IMR-90 (cell line): ENCODE data around the gene SEC22B. TPM values are rescaled to one million over a fixed set of nuclear protein-coding genes. Genes with fewer than 3 reads are reported as not detected.

Experiments used
- ATAC-seq: fragments of 200-7000 bp; cut with Tn5 transposase; 2 replicates; pipeline ENCODE4 v1.9.1; 2020; ENCODE audit warnings: low read depth, mild to moderate bottlenecking, moderate library complexity
- BruUV-seq: library from RNA; stranded (reverse); fragments of 400-500 nt; replicated peaks from 2 replicates; lab custom pipeline; 2021; lab: Mats Ljungman, UMichigan
- CTCF ChIA-PET: fragments of 300-600 bp; formaldehyde crosslinking; extraction: SDS; loops from one replicate; lab custom pipeline; 2021; ENCODE audit warnings: antibody characterized with exemption; lab: Yijun Ruan, JAX
- POLR2A ChIA-PET: fragments of 300-600 bp; sonication (Branson Sonifier 250); formaldehyde crosslinking; loops from one replicate; lab custom pipeline; 2022; ENCODE audit warnings: antibody characterized with exemption; ENCODE audit not compliant: unreplicated experiment; lab: Charles Lee
- DNase-seq: peaks from one replicate; pipeline ENCODE4 v3.0.0; 2013
- H2AFZ ChIP-seq: replicated peaks from 2 replicates; pipeline ENCODE3; 2013; ENCODE audit warnings: low read length, mild to moderate bottlenecking; ENCODE audit not compliant: poor library complexity
- H2AK5ac ChIP-seq: 2 replicates; pipeline ENCODE4 v1.6.1; 2013; ENCODE audit warnings: low read depth, low read length, inconsistent platforms
- H2AK9ac ChIP-seq: replicated peaks from 2 replicates; pipeline ENCODE3; 2013; ENCODE audit warnings: mild to moderate bottlenecking, low read depth, low read length, moderate library complexity; ENCODE audit not compliant: poor library complexity
- H2BK120ac ChIP-seq: 2 replicates; pipeline ENCODE4 v1.6.1; 2013; ENCODE audit warnings: low read depth, low read length, inconsistent platforms
- H2BK15ac ChIP-seq: 3 replicates; pipeline ENCODE4 v1.6.1; 2013; ENCODE audit warnings: low read depth, low read length, inconsistent platforms
- H2BK20ac ChIP-seq: 2 replicates; pipeline ENCODE4 v1.6.1; 2013; ENCODE audit warnings: low read depth, mild to moderate bottlenecking, inconsistent platforms, low read length, moderate library complexity
- H2BK5ac ChIP-seq: 2 replicates; pipeline ENCODE4 v1.6.1; 2013; ENCODE audit warnings: mild to moderate bottlenecking, low read depth, low read length, inconsistent platforms; ENCODE audit not compliant: poor library complexity, severe bottlenecking
- H3K14ac ChIP-seq: replicated peaks from 2 replicates; pipeline ENCODE4 v1.6.1; 2013; ENCODE audit warnings: low read depth, low read length, inconsistent platforms
- H3K18ac ChIP-seq: 2 replicates; pipeline ENCODE4 v1.6.1; 2013; ENCODE audit warnings: low read depth, low read length, control low read depth
- H3K23ac ChIP-seq: 2 replicates; pipeline ENCODE4 v1.6.1; 2013; ENCODE audit warnings: low read depth, low read length, inconsistent platforms
- H3K27ac ChIP-seq: 2 replicates; pipeline ENCODE4 v1.5.1; 2013; ENCODE audit warnings: mild to moderate bottlenecking, control low read depth, low read length; ENCODE audit not compliant: insufficient read depth
- H3K27me3 ChIP-seq: 2 replicates; pipeline ENCODE4 v1.6.1; 2013; ENCODE audit warnings: low read length; ENCODE audit not compliant: control insufficient read depth, insufficient read depth
- H3K36me3 ChIP-seq: 2 replicates; pipeline ENCODE4 v1.6.1; 2013; ENCODE audit warnings: low read length, mixed read lengths; ENCODE audit not compliant: control insufficient read depth, insufficient read depth
- H3K4ac ChIP-seq: 2 replicates; pipeline ENCODE4 v1.6.1; 2013; ENCODE audit warnings: low read depth, low read length, inconsistent platforms
- H3K4me1 ChIP-seq: 2 replicates; pipeline ENCODE4 v1.6.1; 2013; ENCODE audit warnings: low read length, mixed read lengths; ENCODE audit not compliant: control insufficient read depth, insufficient read depth
- H3K4me2 ChIP-seq: 2 replicates; pipeline ENCODE4 v1.6.1; 2013; ENCODE audit warnings: low read depth, mild to moderate bottlenecking, control low read depth, low read length, moderate library complexity
- H3K4me3 ChIP-seq: 2 replicates; pipeline ENCODE4 v1.5.1; 2013; ENCODE audit warnings: low read depth, mild to moderate bottlenecking, control low read depth, low read length, moderate library complexity; ENCODE audit not compliant: insufficient read depth
- H3K56ac ChIP-seq: 2 replicates; pipeline ENCODE4 v1.6.1; 2013; ENCODE audit warnings: low read length, inconsistent platforms; ENCODE audit not compliant: insufficient read depth; ENCODE audit errors: extremely low read depth
- H3K79me1 ChIP-seq, 2 experiments: 2 replicates each; pipeline ENCODE4 v1.6.1; 2013; ENCODE audit warnings: low read length in 2 of 2, inconsistent platforms in 1 of 2, low read depth in 1 of 2
- H3K9ac ChIP-seq: 2 replicates; pipeline ENCODE4 v1.6.1; 2013; ENCODE audit warnings: low read depth, low read length, control low read depth
- H3K9me1 ChIP-seq: 2 replicates; pipeline ENCODE4 v1.6.1; 2013; ENCODE audit warnings: low read length, inconsistent platforms; ENCODE audit not compliant: insufficient read depth
- H3K9me3 ChIP-seq: 2 replicates; pipeline ENCODE4 v1.6.1; 2013; ENCODE audit warnings: low read length; ENCODE audit not compliant: control insufficient read depth, insufficient read depth
- H4K20me1 ChIP-seq: 2 replicates; pipeline ENCODE4 v1.6.1; 2013; ENCODE audit warnings: low read length, inconsistent platforms; ENCODE audit not compliant: insufficient read depth
- H4K5ac ChIP-seq: 2 replicates; pipeline ENCODE4 v1.6.1; 2013; ENCODE audit warnings: mild to moderate bottlenecking, low read depth, low read length, control low read depth
- H4K8ac ChIP-seq, 2 experiments: 2 replicates each; pipeline ENCODE4 v1.6.1; 2013; ENCODE audit warnings: low read depth in 2 of 2, low read length in 2 of 2, control low read depth in 1 of 2, inconsistent platforms in 1 of 2
- H4K91ac ChIP-seq: 2 replicates; pipeline ENCODE4 v1.6.1; 2013; ENCODE audit warnings: low read depth, low read length, inconsistent platforms; ENCODE audit not compliant: insufficient read depth
- BHLHE40 ChIP-seq: fragments of 150-350 bp; IDR thresholded peaks from 2 replicates; pipeline ENCODE4 v1.6.1; 2016; ENCODE audit warnings: mild to moderate bottlenecking, low read depth, low read length
- FOS ChIP-seq: fragments of 150-350 bp; IDR thresholded peaks from 2 replicates; pipeline ENCODE4 v1.6.1; 2016; ENCODE audit warnings: low read depth, low read length
- MAFK ChIP-seq: IDR thresholded peaks from 2 replicates; pipeline ENCODE4 v1.6.1; 2012; ENCODE audit warnings: low read depth, low read length, improper control_type of control experiment
- MAZ ChIP-seq: IDR thresholded peaks from 2 replicates; pipeline ENCODE4 v1.6.1; 2012; ENCODE audit warnings: low read depth, mild to moderate bottlenecking, low read length, improper control_type of control experiment, moderate library complexity, borderline replicate concordance
- MXI1 ChIP-seq: IDR thresholded peaks from 2 replicates; pipeline ENCODE4 v1.6.1; 2012; ENCODE audit warnings: low read depth, mild to moderate bottlenecking, low read length, moderate library complexity, borderline replicate concordance
- RAD21 ChIP-seq: IDR thresholded peaks from 2 replicates; pipeline ENCODE4 v1.6.1; 2012; ENCODE audit warnings: low read length, improper control_type of control experiment
- RFX5 ChIP-seq: IDR thresholded peaks from 2 replicates; pipeline ENCODE4 v1.8.0; 2012; ENCODE audit warnings: low read depth, mild to moderate bottlenecking, low read length, moderate library complexity
- SMC3 ChIP-seq: fragments of 150-350 bp; IDR thresholded peaks from 2 replicates; pipeline ENCODE4 v1.6.1; 2016; ENCODE audit warnings: low read depth, mild to moderate bottlenecking, antibody characterized with exemption, low read length, moderate library complexity
- WGBS, 2 experiments: methylation state at CpG; one replicate each; pipeline versions ENCODE4 v1.1.5 to v1.1.7; 2013; ENCODE audit warnings: missing lambda C conversion rate in 2 of 2; ENCODE audit not compliant: insufficient read length in 1 of 2; ENCODE audit errors: extremely low coverage in 2 of 2; 5-methylcytosine and 5-hydroxymethylcytosine counted together
- dilution Hi-C: fragments of 300-500 bp; cut with HindIII; formaldehyde crosslinking; loops from one replicate; pipeline ENCODE4 v1.14.3; 2018; ENCODE audit warnings: low sequenced_read_pairs; ENCODE audit not compliant: unreplicated experiment
- in situ Hi-C: fragments of 300-500 bp; cut with MboI; formaldehyde crosslinking; loops from 3 replicates; pipeline ENCODE4 v1.14.3; 2019; ENCODE audit warnings: low sequenced_read_pairs, inconsistent platforms, mixed read lengths
- intact Hi-C: fragments of 100-400 bp; cut with micrococcal nuclease; formaldehyde crosslinking; loops from 2 replicates; pipeline ENCODE4 v1.10.0; 2022
- polyA plus RNA-seq, 3 experiments: library from polyadenylated mRNA; depleted of rRNA; stranded (reverse); fragments of >200 nt; gene quantifications; 2 replicates each; pipeline ENCODE4 v1.2.3, GENCODE V29; 2012; ENCODE audit warnings: low replicate concordance in 1 of 3
- total RNA-seq: library from RNA; depleted of rRNA; stranded (reverse); fragments of >200 nt; gene quantifications from 2 replicates; pipeline ENCODE4 v1.2.3, GENCODE V29; 2012
- TF ChIP-seq, protein P1 (sequence below): conservative IDR thresholded peaks from 2 replicates; pipeline ENCODE4 v1.5.1; 2012; ENCODE audit warnings: mild to moderate bottlenecking, low read depth, low read length, improper control_type of control experiment
- TF ChIP-seq, protein P2 (sequence below): fragments of 150-350 bp; IDR thresholded peaks from 2 replicates; pipeline ENCODE4 v1.6.1; 2017; ENCODE audit warnings: mild to moderate bottlenecking, antibody characterized with exemption, low read length, low read depth

Gene SEC22B
- total and polyA plus RNA-seq, 2 of the 4 experiments (the other 2 are of a cell fraction), result 35.9 to 57.4 TPM

DNA sequence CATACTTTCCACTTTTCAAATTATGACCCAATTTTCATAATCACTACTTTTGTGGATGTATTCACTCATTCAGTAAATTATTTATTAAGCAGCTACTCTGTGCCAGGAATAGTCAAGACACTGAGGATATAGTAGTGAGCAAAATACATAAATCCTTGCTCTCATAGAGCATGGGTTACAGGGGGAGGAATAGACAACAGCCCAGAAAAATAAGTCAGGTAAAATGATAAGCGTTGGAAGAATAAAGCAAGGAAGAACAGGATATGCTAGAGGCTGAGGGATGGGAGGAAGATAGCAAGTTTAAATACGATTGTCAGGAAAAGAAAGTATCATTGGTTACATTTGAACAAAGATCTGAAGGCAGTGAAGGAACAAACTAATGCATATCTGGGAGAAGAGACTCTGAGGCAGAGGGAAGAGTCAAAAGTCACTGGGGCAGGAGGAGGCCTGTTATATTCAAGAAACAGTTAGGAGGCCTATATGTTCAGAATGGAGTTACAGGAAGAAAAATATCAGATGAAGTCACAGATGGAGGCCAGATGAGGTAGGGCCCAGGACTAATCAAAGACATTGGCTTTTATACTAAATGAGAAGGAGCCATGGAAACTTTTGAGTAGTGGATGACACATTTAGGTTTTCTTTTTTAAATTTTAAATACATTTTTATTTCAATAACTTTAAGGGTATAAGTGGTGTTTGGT lies 42.9 kb downstream of the SEC22B start:
- Histone ChIP-seq H3K4me2 (no peak overlapping the region), H3K4me3 (no peak overlapping the region), H4K8ac (no peak overlapping the region), H3K27ac (no peak overlapping the region), H3K9ac (no peak overlapping the region), H4K5ac (peak overlapping the region; percentile 95), H3K79me1 (no peaks in the 10 kb centered on the region), H3K27me3 (no peaks in the 10 kb centered on the region), H3K36me3 (no peaks in the 10 kb centered on the region), H2AK9ac (no peak overlapping the region), H3K18ac (peak overlapping the region; percentile 91), H2BK120ac (no peak overlapping the region), H3K14ac (no peak overlapping the region; the same call in 1 of the 2 replicates), H2AK5ac (peak overlapping the region; percentile 2; the same call in 1 of the 2 replicates), H3K9me3 (no peaks in the 10 kb centered on the region), H2AFZ (no peak overlapping the region), H4K91ac (no peak overlapping the region), H2BK15ac (peak overlapping the region; percentile 1; the same call in 1 of the 3 replicates), H3K4me1 (peaks cover 3% of the 10 kb centered on the region; the same call in 1 of the 2 replicates), H3K4ac (peak overlapping the region; percentile 22; the same call in 1 of the 2 replicates), H2BK5ac (peak overlapping the region; percentile 14), H4K20me1 (no peaks in the 10 kb centered on the region), H3K23ac (no peak overlapping the region), H2BK20ac (0 out of 2 replicates have a peak overlapping the region, but pooled peaks have one; percentile 1), H3K56ac (no peak overlapping the region), H3K9me1 (no peaks in the 10 kb centered on the region)
- ATAC-seq, result no peak
- BruUV-seq, result no TSS peak
- in situ Hi-C loops, result no loop called here
- intact Hi-C loops, result no loop called here
- TF ChIP-seq MAFK, result no peak
- TF ChIP-seq MAZ, result no peak
- TF ChIP-seq SMC3, result no peak
- no peak for TF ChIP-seq BHLHE40
- no peak for TF ChIP-seq MXI1
- TF ChIP-seq, protein P1, sequence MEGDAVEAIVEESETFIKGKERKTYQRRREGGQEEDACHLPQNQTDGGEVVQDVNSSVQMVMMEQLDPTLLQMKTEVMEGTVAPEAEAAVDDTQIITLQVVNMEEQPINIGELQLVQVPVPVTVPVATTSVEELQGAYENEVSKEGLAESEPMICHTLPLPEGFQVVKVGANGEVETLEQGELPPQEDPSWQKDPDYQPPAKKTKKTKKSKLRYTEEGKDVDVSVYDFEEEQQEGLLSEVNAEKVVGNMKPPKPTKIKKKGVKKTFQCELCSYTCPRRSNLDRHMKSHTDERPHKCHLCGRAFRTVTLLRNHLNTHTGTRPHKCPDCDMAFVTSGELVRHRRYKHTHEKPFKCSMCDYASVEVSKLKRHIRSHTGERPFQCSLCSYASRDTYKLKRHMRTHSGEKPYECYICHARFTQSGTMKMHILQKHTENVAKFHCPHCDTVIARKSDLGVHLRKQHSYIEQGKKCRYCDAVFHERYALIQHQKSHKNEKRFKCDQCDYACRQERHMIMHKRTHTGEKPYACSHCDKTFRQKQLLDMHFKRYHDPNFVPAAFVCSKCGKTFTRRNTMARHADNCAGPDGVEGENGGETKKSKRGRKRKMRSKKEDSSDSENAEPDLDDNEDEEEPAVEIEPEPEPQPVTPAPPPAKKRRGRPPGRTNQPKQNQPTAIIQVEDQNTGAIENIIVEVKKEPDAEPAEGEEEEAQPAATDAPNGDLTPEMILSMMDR, result no peak
- no peak for TF ChIP-seq FOS
- TF ChIP-seq RAD21, result no peak
- TF ChIP-seq RFX5, result no peak
- TF ChIP-seq, protein P2, sequence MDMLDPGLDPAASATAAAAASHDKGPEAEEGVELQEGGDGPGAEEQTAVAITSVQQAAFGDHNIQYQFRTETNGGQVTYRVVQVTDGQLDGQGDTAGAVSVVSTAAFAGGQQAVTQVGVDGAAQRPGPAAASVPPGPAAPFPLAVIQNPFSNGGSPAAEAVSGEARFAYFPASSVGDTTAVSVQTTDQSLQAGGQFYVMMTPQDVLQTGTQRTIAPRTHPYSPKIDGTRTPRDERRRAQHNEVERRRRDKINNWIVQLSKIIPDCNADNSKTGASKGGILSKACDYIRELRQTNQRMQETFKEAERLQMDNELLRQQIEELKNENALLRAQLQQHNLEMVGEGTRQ, result no peak
- POLR2A ChIA-PET, result no interaction called here
- DNase-seq, result no peak
- dilution Hi-C loops, result no loop called here
- 98% methylated on average over 2 of the region's 2 CpGs; no CpG with 5 or more reads in 1 of the 2 experiments for WGBS, 2 experiments
- CTCF ChIA-PET, result no interaction called here
